GM13976 (cell line): Measurements from ENCODE around the gene TDG.

Source experiments
- DNase-seq: peaks from one replicate; pipeline ENCODE4 v3.0.0; 2012; ENCODE audit warnings: low spot score
- in situ Hi-C: fragments of 300-500 bp; cut with MboI; formaldehyde crosslinking; loops from one replicate; pipeline ENCODE4 v1.12.0; 2022; ENCODE audit warnings: low sequenced_read_pairs, mixed read lengths, inconsistent platforms; ENCODE audit not compliant: unreplicated experiment
- TF ChIP-seq, protein P1 (sequence below): IDR thresholded peaks from 2 replicates; pipeline ENCODE4 v1.5.1; 2012; ENCODE audit warnings: borderline replicate concordance, mild to moderate bottlenecking; ENCODE audit not compliant: insufficient read depth; ENCODE audit errors: extremely low read depth, missing control alignments, control extremely low read depth

The TDG gene

DNA sequence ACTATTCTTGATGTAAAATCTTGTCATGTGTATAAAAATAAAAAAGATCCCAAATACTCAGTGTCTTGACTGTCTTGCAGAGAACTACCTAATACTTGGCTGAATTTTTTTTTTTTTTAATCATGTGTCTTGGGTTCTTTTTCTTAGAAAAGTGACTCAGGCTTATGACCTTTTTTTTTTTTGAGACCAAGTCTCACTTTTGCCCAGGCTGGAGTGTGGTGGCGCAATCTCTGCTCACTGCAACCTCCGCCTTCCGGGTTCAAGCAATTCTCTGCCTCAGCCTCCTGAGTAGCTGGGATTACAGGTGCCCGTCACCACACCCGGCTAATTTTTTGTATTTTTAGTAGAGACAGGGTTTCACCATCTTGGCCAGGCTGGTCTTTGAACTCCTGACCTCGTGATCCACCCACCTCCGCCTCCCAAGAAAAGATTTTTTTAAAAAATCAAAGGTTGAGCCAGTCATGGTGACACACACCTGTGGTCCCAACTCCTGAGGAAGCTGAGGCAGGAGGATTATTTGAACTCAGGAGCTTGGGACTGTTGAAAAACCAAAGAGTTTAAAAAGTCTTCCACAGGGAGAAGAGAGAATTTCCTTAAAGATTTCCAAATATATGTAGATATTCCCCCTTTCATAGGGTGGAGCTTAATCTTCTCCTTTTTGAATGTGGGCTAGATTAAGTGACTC lies 17.7 kb upstream of the TDG start:
- no peak for DNase-seq
- TF ChIP-seq, protein P1, sequence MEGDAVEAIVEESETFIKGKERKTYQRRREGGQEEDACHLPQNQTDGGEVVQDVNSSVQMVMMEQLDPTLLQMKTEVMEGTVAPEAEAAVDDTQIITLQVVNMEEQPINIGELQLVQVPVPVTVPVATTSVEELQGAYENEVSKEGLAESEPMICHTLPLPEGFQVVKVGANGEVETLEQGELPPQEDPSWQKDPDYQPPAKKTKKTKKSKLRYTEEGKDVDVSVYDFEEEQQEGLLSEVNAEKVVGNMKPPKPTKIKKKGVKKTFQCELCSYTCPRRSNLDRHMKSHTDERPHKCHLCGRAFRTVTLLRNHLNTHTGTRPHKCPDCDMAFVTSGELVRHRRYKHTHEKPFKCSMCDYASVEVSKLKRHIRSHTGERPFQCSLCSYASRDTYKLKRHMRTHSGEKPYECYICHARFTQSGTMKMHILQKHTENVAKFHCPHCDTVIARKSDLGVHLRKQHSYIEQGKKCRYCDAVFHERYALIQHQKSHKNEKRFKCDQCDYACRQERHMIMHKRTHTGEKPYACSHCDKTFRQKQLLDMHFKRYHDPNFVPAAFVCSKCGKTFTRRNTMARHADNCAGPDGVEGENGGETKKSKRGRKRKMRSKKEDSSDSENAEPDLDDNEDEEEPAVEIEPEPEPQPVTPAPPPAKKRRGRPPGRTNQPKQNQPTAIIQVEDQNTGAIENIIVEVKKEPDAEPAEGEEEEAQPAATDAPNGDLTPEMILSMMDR, result no peak
- in situ Hi-C loops, result no loop called here

DNA sequence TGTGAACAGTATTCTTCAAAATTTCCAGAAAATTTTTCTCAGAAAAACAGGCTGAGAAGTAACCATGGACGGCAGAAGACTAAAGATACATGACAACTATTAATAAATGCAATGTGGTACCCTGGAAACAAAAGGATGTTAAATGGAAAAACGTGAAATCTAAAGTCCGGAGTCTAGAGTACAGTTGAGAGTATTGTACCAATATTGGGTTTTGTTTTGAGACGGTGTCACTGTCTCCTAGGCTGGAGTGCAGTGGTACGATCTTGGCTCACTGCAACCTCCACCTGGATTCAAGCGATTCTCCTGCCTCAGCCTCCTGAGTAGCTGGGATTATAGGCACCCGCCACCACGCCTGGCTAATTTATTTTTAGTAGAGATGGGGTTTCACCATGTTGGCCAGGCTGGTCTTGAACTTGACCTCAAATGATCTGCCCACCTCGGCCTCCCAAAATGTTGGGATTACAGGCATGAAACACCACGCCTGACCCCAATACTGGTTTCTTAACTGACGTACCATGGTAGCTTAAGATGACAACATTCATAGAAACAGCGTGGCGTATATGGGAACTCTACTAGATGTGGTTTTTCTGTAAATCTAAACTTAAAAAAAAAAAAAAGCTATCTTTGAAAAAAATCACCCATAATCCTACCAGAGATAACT lies 16.8 kb upstream of the TDG start:
- DNase-seq, result no peak
- TF ChIP-seq, protein P1, result no peak
- in situ Hi-C loops, result no loop called here

DNA sequence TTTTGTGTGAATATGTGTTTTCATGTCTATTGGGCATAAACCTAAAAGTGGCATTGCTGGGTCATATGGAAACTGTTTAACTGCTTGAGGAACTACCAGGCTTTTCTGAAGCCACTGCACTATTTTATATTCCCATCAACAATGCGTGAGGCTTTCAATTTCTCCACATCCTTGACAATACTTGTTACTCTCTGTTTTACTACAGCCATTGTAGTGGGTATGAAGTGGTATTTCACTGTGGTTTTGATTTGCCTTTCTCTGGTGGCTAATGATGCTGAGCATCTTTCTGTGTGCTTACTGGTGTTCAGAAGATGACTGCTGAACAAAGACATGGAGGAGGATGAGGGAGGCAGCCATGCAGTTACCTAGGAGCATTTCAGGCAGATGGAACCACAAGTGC lies 13.2 kb upstream of the TDG start:
- no peak for DNase-seq
- TF ChIP-seq, protein P1, result no peak
- in situ Hi-C loops, result no loop called here

DNA sequence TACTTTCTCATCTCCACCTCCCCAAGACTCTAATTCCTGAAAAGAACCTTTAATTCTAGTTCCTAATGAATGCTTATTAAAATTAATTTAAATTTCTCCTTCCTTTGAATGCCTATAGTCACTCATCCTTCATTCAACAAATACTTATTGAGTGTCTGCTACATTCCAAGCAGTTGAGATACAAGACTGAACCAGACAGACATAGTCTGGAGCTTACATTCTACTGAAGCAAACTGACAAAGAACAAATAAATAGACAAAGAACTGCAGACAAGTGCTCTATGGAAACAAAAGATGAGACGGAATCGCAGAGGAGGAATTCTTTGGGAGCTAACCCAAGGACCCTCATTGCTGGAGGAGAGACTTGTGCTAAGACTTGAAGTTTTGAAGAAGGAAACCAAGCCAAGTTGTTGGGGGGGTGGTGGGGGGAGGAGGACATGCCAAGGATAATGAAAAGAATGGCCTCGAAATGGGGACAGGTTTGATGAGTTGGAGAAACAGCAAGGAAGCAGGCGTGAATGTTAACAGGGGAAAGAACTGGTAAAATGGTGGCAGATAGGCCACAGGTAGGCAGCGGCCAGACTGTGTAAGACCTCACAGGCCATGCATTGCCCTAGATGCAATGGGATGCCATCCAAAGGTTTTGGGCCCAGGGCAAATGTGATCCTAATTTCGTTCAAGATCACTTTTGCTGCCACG lies 9.7 kb upstream of the TDG start:
- in situ Hi-C loops, result no loop called here
- DNase-seq, result no peak
- TF ChIP-seq, protein P1, result no peak

DNA sequence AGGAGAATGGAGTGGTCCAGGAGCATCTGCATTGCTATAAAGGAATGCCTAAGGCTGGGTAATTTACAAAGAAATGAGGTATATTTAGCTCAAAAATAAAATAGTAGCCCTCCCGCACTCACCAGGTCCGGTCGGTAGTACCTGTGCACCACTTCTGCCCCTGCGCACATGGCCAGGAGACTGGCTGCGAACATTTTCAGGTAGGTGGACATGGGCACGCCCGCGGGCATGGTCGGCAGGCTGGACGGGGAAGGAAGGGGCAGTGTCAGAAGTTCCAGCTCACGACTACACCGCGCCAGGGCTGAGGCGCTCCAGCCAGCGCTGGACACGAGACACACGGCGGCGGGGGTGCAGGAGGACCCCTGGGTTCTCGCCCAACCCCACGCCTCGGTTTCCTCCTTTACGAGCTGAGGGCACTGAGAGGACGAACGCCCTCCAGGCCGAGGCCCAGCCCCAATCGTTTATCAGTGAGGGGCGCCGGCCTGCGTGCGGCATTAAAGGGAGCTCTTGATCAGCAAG lies 9.1 kb upstream of the TDG start:
- TF ChIP-seq, protein P1, result no peak
- no peak for DNase-seq
- in situ Hi-C loops, result no loop called here

DNA sequence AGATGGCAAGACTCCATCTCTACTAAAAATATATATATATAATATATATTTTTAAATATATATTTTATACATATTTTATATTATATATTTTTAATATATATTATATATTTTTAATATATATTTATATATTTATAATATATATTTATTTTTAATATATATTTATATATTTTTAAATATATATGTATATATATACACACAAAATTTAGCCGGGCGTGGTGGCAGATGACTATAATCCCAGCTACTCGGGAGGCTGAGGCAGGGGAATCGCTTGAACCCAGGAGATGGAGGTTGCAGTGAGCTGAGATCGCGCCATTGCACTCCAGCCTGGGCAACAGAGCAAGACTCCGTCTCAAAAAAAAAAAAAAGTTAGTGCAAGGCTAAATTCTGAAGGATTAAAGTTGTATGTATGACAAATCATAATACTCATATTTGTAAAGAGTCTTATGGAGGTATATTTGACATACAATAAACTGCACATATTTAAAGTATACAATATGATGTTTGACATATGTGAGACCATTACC lies 7.7 kb upstream of the TDG start:
- no peak for DNase-seq
- in situ Hi-C loops, result no loop called here
- TF ChIP-seq, protein P1, result no peak
